Neuron (in vitro differentiated cells): ENCODE data around the gene SMCHD1.
A peak's percentile ranks its signal among the peaks of the same experiment; 100 is the strongest.

Experiments used
- H2AFZ ChIP-seq: one replicate; pipeline ENCODE4 v1.6.1; 2013; ENCODE audit warnings: low read depth, mild to moderate bottlenecking, inconsistent platforms, low read length, moderate library complexity
- H3K27me3 ChIP-seq: one replicate; pipeline ENCODE4 v1.6.1; 2013; ENCODE audit warnings: low read length; ENCODE audit not compliant: insufficient read depth
- H3K36me3 ChIP-seq: one replicate; pipeline ENCODE4 v1.6.1; 2013; ENCODE audit warnings: low read length; ENCODE audit not compliant: insufficient read depth
- H3K4me1 ChIP-seq: one replicate; pipeline ENCODE4 v1.6.1; 2013; ENCODE audit warnings: low read length; ENCODE audit not compliant: insufficient read depth
- H3K4me3 ChIP-seq: 2 replicates; pipeline ENCODE4 v1.5.1; 2013; ENCODE audit warnings: mild to moderate bottlenecking, low read length, moderate library complexity
- H3K9me3 ChIP-seq: one replicate; pipeline ENCODE4 v1.6.1; 2013; ENCODE audit warnings: low read length

The SMCHD1 gene

DNA sequence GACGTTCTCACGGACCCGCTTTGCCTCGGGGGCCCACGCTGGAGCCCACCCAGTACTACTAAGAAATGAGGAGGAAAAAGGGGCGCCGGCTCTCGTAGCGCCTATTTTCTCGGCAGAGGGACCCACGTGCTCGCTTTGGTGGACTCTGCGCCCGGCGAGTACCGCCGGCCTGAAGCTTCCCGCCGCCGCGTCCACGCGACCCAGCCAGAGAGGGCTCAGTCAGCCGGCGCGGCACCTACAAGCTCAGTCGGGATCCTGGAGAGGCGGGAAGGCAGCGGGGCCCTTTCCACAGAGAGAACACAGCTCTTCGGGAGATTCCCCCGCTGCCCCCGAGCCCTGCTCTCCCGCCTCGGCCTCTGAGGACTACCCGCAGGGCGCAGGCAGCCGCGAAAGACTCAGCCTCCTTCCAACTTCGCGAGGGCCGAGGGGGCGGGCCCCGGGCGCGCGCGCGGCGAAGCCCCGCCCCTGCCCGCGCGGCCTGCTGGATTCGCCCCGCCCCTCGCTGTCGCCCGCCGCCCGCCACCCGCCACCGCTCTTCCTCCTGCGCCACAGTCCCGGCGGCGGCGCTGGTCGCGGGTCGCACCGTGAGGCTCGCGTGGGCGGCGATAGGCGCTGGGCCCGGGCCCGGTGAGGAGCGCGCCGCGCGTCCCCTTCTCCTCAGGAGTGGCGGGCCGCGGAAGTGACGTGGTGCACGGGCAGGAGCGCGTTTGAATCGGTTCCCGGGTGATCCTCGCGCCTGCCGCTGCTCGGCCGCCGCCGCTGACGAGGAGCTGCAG lies at the start of gene SMCHD1:
TSS of gene SMCHD1 (plus strand) at position 549 of the 776 bp plus-strand sequence. CDS start 350 bp downstream, outside the sequence.
- Histone ChIP-seq H2AFZ (peak within 1 kb of the TSS; percentile 95), H3K9me3 (peaks cover under 1% of the 10 kb centered on the region), H3K4me3 (peak within 1 kb of the TSS; percentile 98), H3K4me1 (peaks cover 16% of the 10 kb centered on the region), H3K36me3 (no peaks in the 10 kb centered on the region), H3K27me3 (no peaks in the 10 kb centered on the region)

DNA sequence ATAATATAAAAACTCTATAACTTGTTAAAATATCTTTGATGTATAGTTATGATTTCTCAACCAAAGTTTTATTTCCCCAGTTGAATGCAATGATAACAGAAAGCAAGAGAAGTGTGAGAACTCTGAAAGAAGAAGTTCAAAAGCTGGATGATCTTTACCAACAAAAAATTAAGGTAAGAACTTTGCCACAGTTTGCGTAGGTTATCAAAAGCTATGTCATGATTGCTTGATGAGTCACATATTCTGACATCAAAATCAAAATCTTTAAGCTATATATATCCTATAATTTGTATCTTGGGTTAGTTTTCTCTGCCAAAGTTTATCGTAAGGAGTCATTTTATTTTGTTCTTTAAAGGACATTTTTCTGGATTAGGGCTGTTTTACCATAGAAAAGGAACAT lies 49.2 kb upstream of the SMCHD1 start:
- no peaks in the 10 kb centered on the region for H3K27me3 ChIP-seq
- H3K36me3 ChIP-seq = peaks cover 71% of the 10 kb centered on the region
- no peaks in the 10 kb centered on the region for H3K4me1 ChIP-seq
- no peak overlapping the region for H3K4me3 ChIP-seq
- H3K9me3 ChIP-seq = no peaks in the 10 kb centered on the region
- no peak overlapping the region for H2AFZ ChIP-seq

DNA sequence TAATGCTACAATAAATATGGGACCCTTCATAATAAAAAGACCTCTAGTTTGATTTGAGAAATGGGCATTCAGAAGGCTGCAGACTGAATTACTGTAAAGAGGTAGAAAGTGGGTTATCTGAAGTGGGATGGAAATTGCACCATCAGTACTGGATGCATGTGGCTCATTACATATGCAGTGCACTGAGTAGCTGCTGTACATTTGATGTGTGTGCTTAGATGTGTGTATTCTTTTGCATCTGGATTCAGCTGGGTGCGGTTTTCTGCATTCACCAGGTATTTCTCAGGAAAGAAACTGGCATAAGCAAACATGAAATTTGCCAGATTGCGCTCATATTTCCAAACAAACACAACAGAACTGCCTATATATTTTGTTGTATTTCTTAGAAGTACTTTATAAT lies 45.9 kb upstream of the SMCHD1 start:
- Histone ChIP-seq H3K4me1 (no peaks in the 10 kb centered on the region), H3K36me3 (peaks cover 71% of the 10 kb centered on the region), H3K27me3 (no peaks in the 10 kb centered on the region), H2AFZ (no peak overlapping the region), H3K4me3 (no peak overlapping the region), H3K9me3 (peaks cover under 1% of the 10 kb centered on the region)

DNA sequence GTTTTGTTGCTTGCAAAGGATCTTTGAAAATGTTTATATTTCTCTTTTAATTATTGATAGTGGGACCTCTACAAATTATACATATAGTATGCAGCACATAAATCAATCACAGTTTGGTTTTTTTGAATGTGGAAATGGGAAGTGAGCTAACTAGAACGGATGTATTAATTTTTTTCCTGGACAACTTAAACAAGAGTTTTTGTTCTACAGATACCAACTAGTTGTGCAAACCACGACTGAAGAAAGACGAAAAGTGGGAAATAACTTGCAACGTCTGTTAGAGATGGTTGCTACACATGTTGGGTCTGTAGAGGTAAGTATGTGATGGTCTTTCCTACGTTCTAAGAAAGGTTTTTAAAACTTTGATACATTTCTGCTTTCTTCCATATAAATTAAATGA lies 45.0 kb upstream of the SMCHD1 start:
- peaks cover 76% of the 10 kb centered on the region for H3K36me3 ChIP-seq

DNA sequence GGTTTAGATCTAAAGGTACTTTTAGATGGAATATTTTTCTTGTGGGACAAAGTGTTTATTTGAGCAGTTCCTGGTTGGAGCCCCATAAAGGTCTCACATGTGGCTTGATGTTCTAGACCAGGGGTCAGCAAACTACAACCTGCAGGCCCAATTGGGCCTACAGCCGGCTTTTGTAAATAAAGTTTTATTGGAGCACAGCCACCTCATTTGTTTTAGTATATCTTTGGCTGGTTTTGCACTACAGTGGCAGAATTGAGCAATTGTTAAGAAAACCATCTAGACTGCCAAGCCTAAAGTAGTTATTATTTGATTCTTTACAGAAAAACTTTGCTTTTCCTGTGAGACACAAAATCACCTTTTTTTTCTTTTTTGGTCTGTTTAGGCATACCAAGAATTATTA lies 42.5 kb upstream of the SMCHD1 start:
- Histone ChIP-seq H3K27me3 (no peaks in the 10 kb centered on the region), H3K4me1 (peaks cover 15% of the 10 kb centered on the region), H3K9me3 (peaks cover 5% of the 10 kb centered on the region), H3K4me3 (no peak overlapping the region), H3K36me3 (peaks cover 60% of the 10 kb centered on the region), H2AFZ (no peak overlapping the region)

More for the DNA sequence above, 45.0 kb upstream of the SMCHD1 start:
- Histone ChIP-seq H3K4me3 (no peak overlapping the region), H2AFZ (no peak overlapping the region), H3K27me3 (no peaks in the 10 kb centered on the region), H3K4me1 (no peaks in the 10 kb centered on the region), H3K9me3 (peaks cover 5% of the 10 kb centered on the region)

DNA sequence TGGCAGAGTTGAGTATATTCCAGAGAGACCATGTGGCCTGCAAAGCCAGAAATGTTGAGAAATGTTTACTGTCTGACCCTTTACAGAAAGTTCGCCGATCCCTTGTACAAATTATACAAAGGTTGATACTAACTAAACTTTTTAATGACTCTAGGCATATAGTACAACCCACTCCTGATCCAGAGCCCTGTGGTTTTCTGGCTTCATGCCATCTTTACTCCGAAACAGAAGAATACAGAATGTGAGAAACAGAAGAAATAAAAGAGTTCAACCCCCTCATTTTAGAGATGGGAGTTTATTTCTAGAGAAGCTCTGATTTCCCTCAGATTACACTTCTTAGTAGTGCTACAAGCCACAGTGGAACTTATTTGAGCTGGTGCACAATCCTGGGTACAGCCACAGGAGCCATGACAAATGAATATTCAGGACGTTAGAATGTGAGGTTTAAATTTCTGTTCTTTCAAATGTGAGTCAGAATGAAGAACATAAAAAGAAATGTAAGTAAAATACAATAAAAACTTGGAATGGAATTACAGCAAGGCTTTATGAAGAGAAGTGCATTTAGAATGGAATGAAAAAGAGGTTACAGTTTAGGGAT lies 38.0 kb upstream of the SMCHD1 start:
- Histone ChIP-seq H2AFZ (no peak overlapping the region), H3K4me3 (no peak overlapping the region), H3K9me3 (peaks cover 5% of the 10 kb centered on the region), H3K36me3 (peaks cover 23% of the 10 kb centered on the region), H3K27me3 (no peaks in the 10 kb centered on the region), H3K4me1 (peaks cover 18% of the 10 kb centered on the region)

DNA sequence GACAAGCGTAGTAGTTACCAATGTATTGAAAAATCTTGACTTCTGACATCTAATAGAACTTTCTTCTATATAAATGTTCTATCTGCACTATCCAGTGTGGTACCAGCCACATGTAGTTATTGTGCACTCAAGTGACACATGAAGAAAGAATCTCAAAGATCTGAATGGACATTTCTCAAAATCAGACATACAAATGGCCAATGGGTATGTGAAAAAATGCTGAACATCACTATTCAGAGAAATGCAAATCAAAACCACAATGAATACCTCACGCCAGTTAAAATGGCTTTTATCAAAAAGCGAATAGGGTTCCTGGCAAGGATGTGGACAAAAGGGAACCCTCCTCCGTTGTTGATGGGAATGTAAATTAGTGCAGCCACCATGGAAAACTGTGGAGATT lies 37.5 kb upstream of the SMCHD1 start:
- Histone ChIP-seq H3K9me3 (peaks cover 5% of the 10 kb centered on the region), H2AFZ (no peak overlapping the region), H3K27me3 (no peaks in the 10 kb centered on the region), H3K36me3 (peaks cover 18% of the 10 kb centered on the region), H3K4me3 (no peak overlapping the region), H3K4me1 (peaks cover 18% of the 10 kb centered on the region)

DNA sequence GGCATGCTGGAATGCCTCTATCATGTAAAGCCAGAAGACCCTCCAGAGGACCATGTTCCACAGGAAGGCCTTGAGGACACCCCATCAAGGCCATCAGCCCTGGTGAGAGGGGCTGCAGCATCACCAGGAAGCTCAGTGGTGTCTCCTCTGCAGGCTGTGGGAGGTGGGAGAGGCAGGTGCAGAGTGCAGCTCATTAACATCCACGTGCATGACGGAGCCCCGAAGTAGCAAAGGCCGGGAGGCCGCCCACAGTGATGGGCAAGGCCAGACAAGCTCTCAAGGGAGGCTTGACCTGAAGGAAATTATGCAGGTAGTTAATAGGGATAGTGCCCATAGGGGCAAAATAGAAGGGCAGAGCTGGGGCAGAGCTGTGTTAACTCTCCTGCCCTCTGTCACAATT lies 30.3 kb upstream of the SMCHD1 start:
- Histone ChIP-seq H3K4me1 (no peaks in the 10 kb centered on the region), H3K27me3 (no peaks in the 10 kb centered on the region), H3K36me3 (no peaks in the 10 kb centered on the region), H3K4me3 (no peak overlapping the region), H2AFZ (no peak overlapping the region), H3K9me3 (no peaks in the 10 kb centered on the region)

DNA sequence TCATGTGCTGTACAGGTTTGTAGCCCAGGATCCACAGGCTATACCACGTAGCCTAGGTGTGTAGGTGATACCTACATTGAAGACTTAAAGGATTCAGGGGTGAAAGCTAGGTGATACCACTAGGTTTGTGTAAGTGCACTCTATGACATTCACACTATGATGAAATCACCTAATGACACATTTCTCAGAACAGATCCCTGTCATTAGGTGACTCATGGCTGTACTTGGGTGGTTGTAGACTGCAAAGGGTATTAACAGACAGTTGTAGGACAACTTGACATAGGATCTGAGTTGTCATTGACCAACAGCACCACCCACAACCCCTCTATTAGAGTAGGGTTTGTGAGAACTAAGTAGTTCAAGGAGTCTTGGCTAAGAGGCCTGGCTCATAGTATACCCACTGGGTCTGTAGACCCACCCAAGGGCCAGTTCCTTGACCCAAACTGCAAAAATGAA lies 27.7 kb upstream of the SMCHD1 start:
- no peaks in the 10 kb centered on the region for H3K36me3 ChIP-seq
- H3K27me3 ChIP-seq = no peaks in the 10 kb centered on the region
- H3K4me1 ChIP-seq = no peaks in the 10 kb centered on the region
- no peak overlapping the region for H2AFZ ChIP-seq
- no peak overlapping the region for H3K4me3 ChIP-seq
- no peaks in the 10 kb centered on the region for H3K9me3 ChIP-seq

DNA sequence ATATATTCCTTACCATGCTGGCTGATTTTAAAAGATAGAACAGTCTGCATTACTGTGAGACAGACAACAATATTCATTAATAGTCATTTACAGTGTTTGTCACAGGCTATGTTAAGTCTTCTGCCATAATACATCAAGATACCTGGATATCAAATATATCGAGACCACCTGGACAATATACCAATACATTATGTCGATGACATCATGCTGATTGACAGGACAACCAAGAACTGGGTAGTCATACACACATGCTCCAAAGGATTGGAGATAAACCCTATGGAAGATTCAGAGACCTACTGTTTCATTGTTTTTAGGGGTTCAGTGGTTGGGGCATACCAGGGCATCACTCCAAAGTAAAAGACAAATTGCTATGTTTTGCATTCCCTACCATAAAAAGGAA lies 26.5 kb upstream of the SMCHD1 start:
- Histone ChIP-seq H3K36me3 (no peaks in the 10 kb centered on the region), H3K27me3 (no peaks in the 10 kb centered on the region), H3K9me3 (no peaks in the 10 kb centered on the region), H3K4me1 (no peaks in the 10 kb centered on the region), H3K4me3 (no peak overlapping the region), H2AFZ (no peak overlapping the region)

DNA sequence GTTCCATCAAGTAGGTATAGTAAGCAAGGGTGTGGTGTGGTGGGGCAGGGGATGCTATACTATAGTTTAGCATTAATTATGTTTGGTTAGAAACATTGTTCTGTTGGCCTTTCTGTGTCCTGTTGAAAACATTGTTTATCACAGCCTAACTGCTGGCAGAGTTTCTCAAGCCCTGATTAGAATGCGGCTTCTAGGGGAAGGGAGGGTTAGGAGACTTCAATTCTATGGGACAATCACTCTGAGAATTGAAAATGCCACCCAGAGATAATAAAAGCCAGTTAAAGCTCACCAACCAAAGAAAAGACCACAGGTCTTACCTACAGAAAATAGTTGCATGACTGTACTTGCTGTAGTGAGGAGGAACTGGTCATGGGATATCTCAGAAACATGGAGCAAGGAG lies 19.9 kb upstream of the SMCHD1 start:
- Histone ChIP-seq H3K9me3 (peaks cover 2% of the 10 kb centered on the region), H3K27me3 (no peaks in the 10 kb centered on the region), H2AFZ (peak overlapping the region; percentile 17), H3K4me1 (peaks cover 4% of the 10 kb centered on the region), H3K4me3 (no peak overlapping the region), H3K36me3 (no peaks in the 10 kb centered on the region)

DNA sequence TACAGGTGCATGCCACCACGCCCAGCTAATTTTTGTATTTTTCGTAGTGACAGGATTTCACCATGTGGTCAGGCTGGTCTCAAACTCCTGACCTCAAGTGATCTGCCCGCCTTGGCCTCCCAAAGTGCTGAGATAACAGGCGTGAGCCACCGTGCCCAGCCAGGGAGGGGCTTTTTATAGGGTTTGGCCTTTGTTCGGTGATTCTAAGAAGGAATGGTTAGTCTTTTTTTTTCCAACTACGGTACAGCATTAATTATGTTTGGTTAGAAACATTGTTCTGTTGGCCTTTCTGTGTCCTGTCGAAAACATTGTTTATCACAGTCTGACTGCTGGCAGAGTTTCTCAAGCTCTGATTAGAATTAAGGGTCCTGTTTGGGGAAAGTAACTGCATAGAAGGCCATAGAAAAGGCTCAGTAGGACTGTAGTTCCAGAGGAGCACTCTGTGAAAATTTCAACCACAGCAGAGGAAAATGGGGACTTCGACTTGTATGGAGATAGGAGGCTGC lies 19.3 kb upstream of the SMCHD1 start:
- Histone ChIP-seq H2AFZ (peak overlapping the region; percentile 29), H3K36me3 (no peaks in the 10 kb centered on the region), H3K4me1 (peaks cover 4% of the 10 kb centered on the region), H3K9me3 (peaks cover 2% of the 10 kb centered on the region), H3K27me3 (no peaks in the 10 kb centered on the region), H3K4me3 (no peak overlapping the region)

DNA sequence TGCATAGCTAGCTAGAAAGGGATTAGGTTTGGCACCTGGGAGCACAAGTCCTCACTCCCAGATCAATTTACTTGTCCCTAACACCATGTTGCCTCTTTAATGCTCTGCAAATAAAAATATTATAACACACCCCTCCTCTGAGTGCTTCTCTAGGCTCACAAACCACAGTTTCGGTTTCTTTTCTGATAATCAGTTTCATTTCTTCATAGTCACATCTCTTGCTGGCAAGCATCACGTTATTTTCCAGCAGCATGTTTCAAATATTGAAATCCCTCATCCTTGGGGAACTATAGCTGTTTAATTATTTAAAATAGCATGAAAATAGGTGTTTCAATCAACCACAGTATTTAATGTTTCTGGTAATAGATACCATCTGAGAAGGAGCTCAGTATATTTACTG lies 13.9 kb upstream of the SMCHD1 start:
- no peaks in the 10 kb centered on the region for H3K9me3 ChIP-seq
- H2AFZ ChIP-seq = no peak overlapping the region
- H3K27me3 ChIP-seq = no peaks in the 10 kb centered on the region
- H3K36me3 ChIP-seq = no peaks in the 10 kb centered on the region
- no peak overlapping the region for H3K4me3 ChIP-seq
- peaks cover 4% of the 10 kb centered on the region for H3K4me1 ChIP-seq
